H1 (cell line): ENCODE measurements around the gene HSPA1L.
"Not testable (repeated sequence)": the region's sequence is repeated elsewhere in the genome, so short reads cannot be mapped to it uniquely, and the experiment has no call there.

Experiments used
- JUN ChIP-seq: IDR thresholded peaks from 2 replicates; pipeline ENCODE4 v1.6.1; 2011; ENCODE audit warnings: low read depth, mild to moderate bottlenecking, improper control_type of control experiment, low read length
- POLR2A ChIP-seq, 2 experiments: IDR thresholded peaks; 1 replicate in 1 of 2; 2 replicates in 1 of 2; pipeline ENCODE4 v1.6.1; 2011; ENCODE audit warnings: low read depth in 2 of 2, low read length in 2 of 2, mild to moderate bottlenecking in 2 of 2; ENCODE audit errors: control extremely low read depth in 1 of 2
- POLR2AphosphoS5 ChIP-seq: IDR thresholded peaks from 2 replicates; pipeline ENCODE4 v1.6.1; 2011; ENCODE audit warnings: low read depth, low read length
- RAD21 ChIP-seq, 2 experiments: IDR thresholded peaks in 1 of 2; conservative IDR thresholded peaks in 1 of 2; 2 replicates each; pipeline ENCODE4 v1.6.1; 2011; ENCODE audit warnings: low read depth in 2 of 2, low read length in 2 of 2, improper control_type of control experiment in 1 of 2, inconsistent platforms in 1 of 2, mild to moderate bottlenecking in 1 of 2, moderate library complexity in 1 of 2
- SAP30 ChIP-seq: fragments of 300-600 bp; sonication (generic); IDR thresholded peaks from 2 replicates; pipeline ENCODE4 v1.7.1; 2012; ENCODE audit warnings: low read length, moderate library complexity, mild to moderate bottlenecking, inconsistent platforms; ENCODE audit not compliant: insufficient read depth, insufficient replicate concordance
- TF ChIP-seq, protein P1 (sequence below): IDR thresholded peaks from 2 replicates; pipeline ENCODE4 v1.6.1; 2012; ENCODE audit warnings: inconsistent platforms
- TF ChIP-seq, protein P2 (sequence below), 3 experiments: IDR thresholded peaks; 1 replicate in 2 of 3; 2 replicates in 1 of 3; pipeline versions ENCODE4 v1.5.1 to v1.6.1; 2011; ENCODE audit warnings: low read length in 3 of 3, mild to moderate bottlenecking in 3 of 3, inconsistent platforms in 2 of 3, low read depth in 1 of 3, moderate library complexity in 1 of 3; ENCODE audit not compliant: insufficient read depth in 1 of 3; ENCODE audit errors: control extremely low read depth in 1 of 3

DNA sequence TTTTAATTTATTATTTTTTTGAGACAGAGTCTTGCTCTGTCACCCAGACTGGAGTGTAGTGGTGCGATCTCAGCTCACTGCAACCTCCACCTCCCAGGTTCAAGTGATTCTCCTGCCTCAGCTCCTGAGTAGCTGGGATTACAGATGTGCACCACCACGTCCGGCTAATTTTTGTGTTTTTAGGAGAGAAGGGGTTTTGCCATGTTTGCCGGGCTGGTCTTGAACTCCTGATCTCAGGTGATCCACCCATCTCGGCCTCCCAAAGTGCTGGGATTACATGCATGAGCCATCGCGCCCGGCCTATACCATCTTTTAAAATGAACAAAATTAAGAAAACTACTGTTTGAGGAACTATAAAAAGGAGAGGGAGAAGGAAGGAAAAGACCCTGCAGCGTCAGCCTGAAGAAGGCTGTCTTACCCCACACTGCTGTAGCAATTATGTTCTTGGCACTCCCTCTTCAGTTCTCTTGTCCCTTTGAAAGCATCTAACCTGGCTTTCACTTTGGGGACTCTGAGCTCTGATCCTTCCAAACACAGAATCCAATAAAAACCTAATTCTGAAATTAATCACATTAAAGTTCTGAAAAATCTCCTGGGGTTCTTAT, 8.6 kb upstream of the HSPA1L start:
- not testable (repeated sequence) for TF ChIP-seq SAP30; JUN; POLR2AphosphoS5; POLR2A (IDR thresholded peaks at IDR 0.05; ENCODE audit: control extremely low read depth in 1 of 2, low read depth in 2 of 2, low read length in 2 of 2); RAD21 (IDR thresholded peaks at IDR 0.05 in 1 of 2, conservative IDR thresholded peaks at IDR 0.05 in 1 of 2; ENCODE audit: low read depth in 2 of 2, low read length in 2 of 2)
- TF ChIP-seq, protein P1, sequence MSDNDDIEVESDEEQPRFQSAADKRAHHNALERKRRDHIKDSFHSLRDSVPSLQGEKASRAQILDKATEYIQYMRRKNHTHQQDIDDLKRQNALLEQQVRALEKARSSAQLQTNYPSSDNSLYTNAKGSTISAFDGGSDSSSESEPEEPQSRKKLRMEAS = not testable (repeated sequence)
- TF ChIP-seq, protein P2, sequence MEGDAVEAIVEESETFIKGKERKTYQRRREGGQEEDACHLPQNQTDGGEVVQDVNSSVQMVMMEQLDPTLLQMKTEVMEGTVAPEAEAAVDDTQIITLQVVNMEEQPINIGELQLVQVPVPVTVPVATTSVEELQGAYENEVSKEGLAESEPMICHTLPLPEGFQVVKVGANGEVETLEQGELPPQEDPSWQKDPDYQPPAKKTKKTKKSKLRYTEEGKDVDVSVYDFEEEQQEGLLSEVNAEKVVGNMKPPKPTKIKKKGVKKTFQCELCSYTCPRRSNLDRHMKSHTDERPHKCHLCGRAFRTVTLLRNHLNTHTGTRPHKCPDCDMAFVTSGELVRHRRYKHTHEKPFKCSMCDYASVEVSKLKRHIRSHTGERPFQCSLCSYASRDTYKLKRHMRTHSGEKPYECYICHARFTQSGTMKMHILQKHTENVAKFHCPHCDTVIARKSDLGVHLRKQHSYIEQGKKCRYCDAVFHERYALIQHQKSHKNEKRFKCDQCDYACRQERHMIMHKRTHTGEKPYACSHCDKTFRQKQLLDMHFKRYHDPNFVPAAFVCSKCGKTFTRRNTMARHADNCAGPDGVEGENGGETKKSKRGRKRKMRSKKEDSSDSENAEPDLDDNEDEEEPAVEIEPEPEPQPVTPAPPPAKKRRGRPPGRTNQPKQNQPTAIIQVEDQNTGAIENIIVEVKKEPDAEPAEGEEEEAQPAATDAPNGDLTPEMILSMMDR (IDR thresholded peaks at IDR 0.05; ENCODE audit: control extremely low read depth in 1 of 3, insufficient read depth in 1 of 3, low read depth in 1 of 3, low read length in 3 of 3) = not testable (repeated sequence)
